HG03342 (cell line): ENCODE measurements around the gene SLC6A12.
"Not testable (repeated sequence)": the region's sequence is repeated elsewhere in the genome, so short reads cannot be mapped to it uniquely, and the experiment has no call there.

Experiments
- ATAC-seq: cut with Tn5 transposase; IDR thresholded peaks from one replicate; pipeline ENCODE4 v1.9.1; 2021; ENCODE audit warnings: mild to moderate bottlenecking, moderate library complexity; ENCODE audit not compliant: unreplicated experiment

SLC6A12 gene

GRCh38 chr12:218728-219590 lies 5.0 kb upstream of the SLC6A12 start:
- no peak for ATAC-seq

- ATAC-seq, result no peak
Observed at GRCh38 chr12:218221-218620, 4.3 kb upstream of the SLC6A12 start.

DNA sequence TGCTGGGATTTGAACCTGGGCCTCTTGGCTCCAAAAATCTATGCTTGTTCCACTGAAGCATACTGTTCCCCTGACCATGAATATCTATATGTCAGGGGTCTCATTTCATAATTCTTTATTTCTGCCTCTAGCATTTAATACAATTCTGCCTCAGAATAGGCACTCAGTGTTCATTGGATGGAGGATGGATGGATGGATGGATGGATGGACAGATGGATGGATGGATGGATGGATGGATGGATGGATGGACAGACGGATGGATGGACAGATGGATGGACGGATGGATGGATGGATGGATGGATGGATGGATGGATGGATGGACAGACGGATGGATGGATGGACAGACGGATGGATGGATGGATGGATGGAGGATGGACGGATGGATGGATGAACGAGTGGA lies 3.1 kb upstream of the SLC6A12 start:
- ATAC-seq, result not testable (repeated sequence)

- ATAC-seq, result no peak
Observed at GRCh38 chr12:215116-215515, 1.2 kb upstream of the SLC6A12 start.

- no peak for ATAC-seq
Observed at GRCh38 chr12:213527-213932, 427 bp downstream of the SLC6A12 start.

DNA sequence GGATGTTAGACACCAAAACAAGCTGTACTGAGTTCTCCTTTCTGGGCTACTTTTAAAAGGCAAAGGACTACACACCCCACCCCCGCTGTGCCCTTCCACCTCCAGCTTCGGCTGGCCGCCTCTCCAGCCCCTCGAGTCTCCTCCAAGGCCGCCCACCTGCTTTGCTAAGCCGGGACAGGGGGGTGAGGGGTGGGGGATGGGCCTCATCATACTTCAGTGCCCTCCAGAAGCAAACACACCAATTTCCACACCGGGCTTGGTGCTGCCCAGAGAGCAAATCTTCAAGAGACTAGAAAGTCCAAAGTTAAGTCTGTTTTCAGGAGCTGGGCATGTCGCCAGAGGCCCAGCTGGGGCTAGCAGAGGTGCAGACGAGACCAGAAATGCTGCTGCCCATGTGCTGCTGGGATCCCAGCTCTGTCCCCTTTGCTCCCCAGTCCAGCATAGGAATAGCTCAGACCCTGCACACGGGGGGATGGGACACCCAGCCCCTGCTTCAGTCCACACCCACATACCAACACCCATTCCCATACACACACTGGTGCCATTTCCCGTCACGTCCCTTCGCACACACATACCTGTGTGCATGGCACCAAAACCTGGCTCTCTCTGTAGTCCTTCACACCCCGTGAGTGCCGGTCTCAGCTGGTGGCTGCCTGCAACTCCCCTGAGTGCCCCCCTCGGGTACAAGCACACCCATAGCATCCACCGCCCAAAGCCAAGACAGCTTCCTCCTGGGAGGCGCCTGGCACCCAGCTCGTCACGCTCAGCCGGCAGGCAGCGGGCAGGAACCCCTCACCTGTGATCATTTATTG lies 1.0 kb downstream of the SLC6A12 start:
- no peak for ATAC-seq

DNA sequence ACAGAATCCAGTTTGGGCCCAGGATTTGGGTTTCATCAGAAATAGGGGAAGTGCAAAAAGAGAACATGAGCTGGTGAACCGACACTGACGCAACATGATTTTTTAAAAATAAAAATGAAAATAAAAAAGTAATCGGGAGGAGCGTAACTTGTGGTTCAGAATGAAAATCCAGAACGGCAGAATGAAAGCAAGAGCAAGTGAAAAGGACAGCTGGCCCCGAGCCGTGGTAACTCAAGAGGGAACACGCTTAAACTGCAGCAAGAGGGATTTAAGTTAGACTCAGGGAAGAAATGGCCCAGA lies 1.6 kb downstream of the SLC6A12 start:
- no peak for ATAC-seq

GRCh38 chr12:211639-212414 lies 2.1 kb downstream of the SLC6A12 start:
- ATAC-seq, result no peak

DNA sequence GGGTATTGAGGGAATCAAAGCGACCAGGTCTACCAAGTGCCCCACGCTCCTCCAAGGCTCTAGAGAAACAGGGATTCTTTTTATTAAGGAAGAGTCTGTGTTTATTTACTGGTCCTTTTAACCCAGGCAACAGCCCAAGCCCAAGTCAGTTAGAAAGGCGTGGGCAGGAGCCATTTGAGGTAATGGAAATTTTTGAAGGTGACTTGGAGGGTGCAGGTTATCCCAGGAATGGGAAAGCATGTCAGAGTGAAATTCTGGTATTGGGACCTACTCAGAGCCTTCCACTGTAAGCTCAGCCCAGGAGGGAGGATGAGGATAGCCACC lies 2.9 kb downstream of the SLC6A12 start:
- ATAC-seq, result no peak

DNA sequence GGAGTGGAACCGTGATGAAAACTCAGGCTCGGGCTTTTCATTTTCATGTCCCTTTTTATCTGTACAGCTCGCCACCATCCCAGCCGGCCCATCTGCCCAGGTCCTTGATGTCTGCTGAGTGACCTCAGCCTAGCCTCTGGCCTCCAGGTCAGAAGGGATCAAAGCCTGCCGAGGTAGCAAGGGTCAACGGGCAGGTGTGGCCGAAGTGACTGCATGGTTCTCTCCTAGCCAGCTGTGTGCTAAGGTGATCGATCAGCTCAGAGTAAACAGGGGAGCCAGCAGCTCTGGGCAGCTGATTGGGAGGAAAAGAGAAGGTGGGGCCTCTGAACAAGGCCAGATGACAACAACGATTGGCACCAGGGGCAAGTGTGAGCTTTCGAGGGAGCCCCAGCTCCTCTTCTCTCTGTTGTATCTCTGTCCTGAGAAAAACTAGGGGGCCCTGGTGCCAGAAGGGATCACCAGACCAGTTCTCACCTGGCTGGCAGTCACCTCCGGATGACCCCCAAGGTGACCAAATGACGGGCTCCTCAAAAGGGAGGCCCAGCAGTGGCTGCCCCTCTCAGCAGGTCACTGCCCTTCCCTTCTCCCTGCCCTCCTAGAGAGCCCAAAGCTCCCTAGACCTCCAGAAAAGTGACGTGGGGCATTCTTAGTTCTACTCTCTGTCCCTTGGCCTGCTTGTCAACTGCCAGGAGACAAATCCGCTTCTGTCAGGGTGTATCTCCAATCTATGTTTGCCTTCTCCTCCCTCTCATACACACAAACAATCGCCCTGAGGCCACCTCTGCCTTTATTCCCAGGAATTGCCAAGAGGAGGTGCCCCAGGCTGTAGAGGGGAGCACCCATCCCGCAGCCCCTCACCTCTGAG lies 3.4 kb downstream of the SLC6A12 start:
- ATAC-seq, result no peak

DNA sequence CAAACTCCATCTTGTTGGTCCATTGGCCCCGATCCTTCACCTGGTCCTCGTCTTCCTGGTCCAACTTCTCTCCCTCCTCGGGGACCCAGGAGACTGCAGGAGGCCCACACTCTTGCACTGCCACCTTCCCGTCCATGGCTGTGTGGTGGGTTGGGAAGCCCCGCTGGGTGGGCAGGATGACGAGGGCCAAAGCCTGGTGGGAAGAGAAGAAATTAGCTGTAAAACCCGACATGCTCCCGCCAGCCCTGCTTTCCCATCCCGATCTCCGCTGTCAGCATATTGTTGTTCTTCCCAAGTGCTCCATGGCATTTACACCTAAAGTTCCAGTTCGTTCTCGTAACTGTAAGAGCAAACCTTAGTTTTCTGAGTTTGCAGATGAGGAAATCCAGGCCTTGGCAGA lies 4.1 kb downstream of the SLC6A12 start:
- no peak for ATAC-seq

GRCh38 chr12:209246-209645 lies 4.7 kb downstream of the SLC6A12 start:
- no peak for ATAC-seq

DNA sequence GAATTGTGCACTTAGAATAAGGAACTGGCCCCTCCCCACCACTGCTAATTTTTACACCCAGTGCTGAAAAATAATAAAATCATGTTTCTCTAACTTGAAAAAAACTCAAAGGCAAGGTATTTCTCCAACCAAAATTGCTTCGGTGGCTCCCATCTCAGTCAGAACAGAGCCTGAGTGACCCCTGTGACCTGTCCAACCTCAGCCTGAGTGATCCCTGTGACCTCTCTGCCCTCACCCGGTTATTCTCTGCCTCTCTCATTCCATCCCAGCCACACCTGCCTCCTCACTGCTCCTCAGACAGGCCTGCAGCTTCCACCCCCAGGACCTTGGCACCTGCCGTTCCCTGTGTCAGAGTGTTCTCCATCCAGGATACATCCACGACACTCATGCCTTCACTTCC lies 5.1 kb downstream of the SLC6A12 start:
- ATAC-seq, result no peak

- ATAC-seq, result no peak
Observed at GRCh38 chr12:207804-208203, 6.2 kb downstream of the SLC6A12 start.

- ATAC-seq, result no peak
Observed at GRCh38 chr12:206746-207440, 7.1 kb downstream of the SLC6A12 start.

- ATAC-seq, result no peak
Observed at GRCh38 chr12:205026-205425, 8.9 kb downstream of the SLC6A12 start.

DNA sequence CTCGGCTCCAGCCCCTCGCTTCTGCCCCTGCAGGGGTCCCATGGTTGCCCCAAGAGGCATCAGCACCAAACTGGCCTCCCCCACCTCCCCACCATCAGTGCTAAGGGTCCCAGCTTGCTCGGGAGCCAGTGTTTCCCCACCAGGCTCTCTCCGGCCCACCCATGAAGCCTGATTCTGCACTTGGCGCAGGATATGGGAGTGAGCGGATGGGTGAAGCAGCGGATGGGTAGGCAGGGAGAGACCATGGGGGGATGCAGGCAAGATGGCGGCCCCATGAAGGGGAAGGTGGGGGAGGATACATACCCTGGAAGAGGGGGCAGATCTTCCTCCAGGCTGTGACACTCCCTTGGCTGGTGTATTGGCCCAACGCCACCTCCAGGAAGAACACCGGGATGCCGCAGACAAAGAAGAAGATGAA lies 9.7 kb downstream of the SLC6A12 start:
- ATAC-seq, result no peak

- no peak for ATAC-seq
Observed at GRCh38 chr12:203462-204260, 10.3 kb downstream of the SLC6A12 start.

DNA sequence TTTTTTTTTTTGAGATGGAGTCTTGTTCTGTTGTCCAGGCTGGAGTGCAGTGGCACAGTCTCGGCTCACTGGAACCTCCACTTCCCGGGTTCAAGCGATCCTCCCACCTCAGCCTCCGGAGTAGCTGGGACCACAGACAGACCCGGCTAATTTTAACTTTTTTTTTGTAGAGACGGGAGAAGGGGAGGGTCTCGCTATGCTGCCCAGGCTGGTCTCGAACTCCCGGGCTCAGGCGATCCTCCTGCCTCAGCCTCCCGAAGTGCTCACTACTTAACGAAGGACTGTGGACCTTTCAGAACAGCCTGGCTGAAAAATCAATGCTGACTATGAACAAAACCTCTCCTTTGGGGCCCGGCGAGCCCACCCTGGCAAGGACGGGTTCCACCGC lies 10.9 kb downstream of the SLC6A12 start:
- ATAC-seq, result no peak
